GM12878 (cell line): ENCODE measurements around the gene ITFG1. TPM values are rescaled to one million over a fixed set of nuclear protein-coding genes. Genes with fewer than 3 reads are reported as not detected.

Source experiments
- ATAC-seq: fragments of 200-7000 bp; cut with Tn5 transposase; 3 replicates; pipeline ENCODE4 v1.9.1; 2020; ENCODE audit warnings: mild to moderate bottlenecking, moderate library complexity
- BruUV-seq: library from RNA; stranded (reverse); fragments of 400-500 nt; replicated peaks from 2 replicates; lab custom pipeline; 2021; lab: Mats Ljungman, UMichigan
- CTCF ChIA-PET: fragments of 300-600 bp; sonication (Branson Sonifier 250); formaldehyde crosslinking; extraction: SDS; loops from one replicate; lab custom pipeline; 2021; ENCODE audit warnings: inconsistent platforms; lab: Yijun Ruan, JAX
- POLR2A ChIA-PET: fragments of 350-600 bp; formaldehyde crosslinking; extraction: SDS; loops from one replicate; lab custom pipeline; 2021; ENCODE audit warnings: inconsistent platforms; lab: Charles Lee
- RAD21 ChIA-PET: fragments of 300-600 bp; sonication (Branson Sonifier 250); formaldehyde crosslinking; loops from one replicate; lab custom pipeline; 2023; ENCODE audit warnings: antibody characterized with exemption; ENCODE audit not compliant: unreplicated experiment; lab: Charles Lee
- SMC1A ChIA-PET: fragments of 300-600 bp; sonication (Branson Sonifier 250); formaldehyde crosslinking; loops from one replicate; lab custom pipeline; 2023; ENCODE audit not compliant: unreplicated experiment, uncharacterized antibody; lab: Charles Lee
- DNase-seq: peaks from one replicate; pipeline ENCODE4 v3.0.0-alpha.2; 2011; ENCODE audit warnings: low read depth, low spot score
- FAIRE-seq: peaks from 3 replicates; lab custom pipeline; 2011; peaks lifted over from hg19 to GRCh38; lab: Jason Lieb, UNC
- H2AFZ ChIP-seq: 2 replicates; pipeline ENCODE4 v1.6.0; 2011; ENCODE audit warnings: low read depth, low read length, control low read depth; ENCODE audit not compliant: control insufficient read depth
- H3K27ac ChIP-seq: 2 replicates; pipeline ENCODE4 v1.5.1; 2011; ENCODE audit warnings: control low read depth; ENCODE audit not compliant: control insufficient read depth, insufficient read depth
- H3K27me3 ChIP-seq, 2 experiments: replicated peaks in 1 of 2; 2 replicates each; pipeline versions ENCODE4 v1.6.0 to v1.6.1; 2011; ENCODE audit warnings: low read length in 1 of 2; ENCODE audit not compliant: control insufficient read depth in 2 of 2, insufficient read depth in 2 of 2
- H3K36me3 ChIP-seq, 2 experiments: 2 replicates each; pipeline ENCODE4 v1.5.1; 2011; ENCODE audit warnings: low read length in 1 of 2; ENCODE audit not compliant: control insufficient read depth in 2 of 2, insufficient read depth in 2 of 2
- H3K4me1 ChIP-seq: 2 replicates; pipeline ENCODE4 v1.6.1; 2011; ENCODE audit warnings: mild to moderate bottlenecking, low read length, moderate library complexity, mixed read lengths; ENCODE audit not compliant: control insufficient read depth, insufficient read depth
- H3K4me2 ChIP-seq: 2 replicates; pipeline ENCODE4 v1.6.0; 2011; ENCODE audit warnings: control low read depth; ENCODE audit not compliant: control insufficient read depth, insufficient read depth
- H3K4me3 ChIP-seq: fragments of 200-600 bp; sonication (generic); 2 replicates; pipeline ENCODE4 v1.5.1; 2016
- H3K79me2 ChIP-seq: 2 replicates; pipeline ENCODE4 v1.6.0; 2011; ENCODE audit warnings: low read length; ENCODE audit not compliant: control insufficient read depth, insufficient read depth
- H3K9ac ChIP-seq: 2 replicates; pipeline ENCODE4 v1.8.0; 2011; ENCODE audit warnings: low read length, control low read depth, mixed read lengths; ENCODE audit not compliant: control insufficient read depth, insufficient read depth
- H3K9me3 ChIP-seq: replicated peaks from 3 replicates; pipeline ENCODE4 v1.5.1; 2011; ENCODE audit warnings: mild to moderate bottlenecking, low read length; ENCODE audit not compliant: control insufficient read depth, insufficient read depth
- H4K20me1 ChIP-seq: 2 replicates; pipeline ENCODE4 v1.6.0; 2011; ENCODE audit not compliant: control insufficient read depth, insufficient read depth
- BMI1 ChIP-seq: fragments of 450-650 bp; IDR thresholded peaks from 2 replicates; pipeline ENCODE4 v1.6.1; 2016; ENCODE audit warnings: mild to moderate bottlenecking, moderate library complexity, borderline replicate concordance
- CHD2 ChIP-seq: IDR thresholded peaks from 2 replicates; pipeline ENCODE4 v1.6.1; 2011; ENCODE audit warnings: low read depth, low read length, improper control_type of control experiment, borderline replicate concordance
- MEF2A ChIP-seq: IDR thresholded peaks from 2 replicates; pipeline ENCODE4 v1.6.1; 2011; ENCODE audit warnings: low read depth, mild to moderate bottlenecking, low read length, moderate library complexity; ENCODE audit not compliant: insufficient read depth
- MYB ChIP-seq: fragments of 150-350 bp; IDR thresholded peaks from 2 replicates; pipeline ENCODE4 v1.6.1; 2014; ENCODE audit warnings: mild to moderate bottlenecking, low read depth, low read length, borderline replicate concordance
- RFX5 ChIP-seq: IDR thresholded peaks from 2 replicates; pipeline ENCODE4 v1.6.1; 2011; ENCODE audit warnings: low read depth, low read length, improper control_type of control experiment
- RUNX3 ChIP-seq: IDR thresholded peaks from 2 replicates; pipeline ENCODE4 v1.6.1; 2012; ENCODE audit warnings: low read length, inconsistent platforms
- ZNF622 ChIP-seq: fragments of 450-650 bp; IDR thresholded peaks from 2 replicates; pipeline ENCODE4 v1.6.1; 2017; ENCODE audit warnings: mild to moderate bottlenecking, inconsistent platforms
- ZZZ3 ChIP-seq: IDR thresholded peaks from 2 replicates; pipeline ENCODE4 v1.6.1; 2011; ENCODE audit warnings: low read depth; ENCODE audit not compliant: control insufficient read depth, insufficient read length
- WGBS: methylation state at CpG from one replicate; pipeline ENCODE4 v1.1.6; 2016; ENCODE audit warnings: low lambda C conversion rate; ENCODE audit not compliant: insufficient replicate concordance, insufficient coverage; ENCODE audit errors: missing lambda C conversion rate; 5-methylcytosine and 5-hydroxymethylcytosine counted together
- in situ Hi-C: fragments of 300-500 bp; cut with MboI; formaldehyde crosslinking; loops from 9 replicates; pipeline ENCODE4 v1.14.3; 2018; ENCODE audit warnings: mixed read lengths
- intact Hi-C: fragments of 100-400 bp; cut with micrococcal nuclease; formaldehyde crosslinking; loops from one replicate; pipeline ENCODE4 v1.14.2; 2022; ENCODE audit not compliant: unreplicated experiment
- polyA plus RNA-seq, 11 experiments: library from polyadenylated mRNA; depleted of rRNA in 4 of 11; unstranded in 6 of 11; stranded (reverse) in 5 of 11; fragments of >200 nt; fragmentation: Nextera tagmentation in 4 of 11; fragmentation: Illumina TruSeq in 1 of 11; extraction: Ambion mirVana in 4 of 11; extraction: Trizol in 1 of 11; gene quantifications; 1 replicate in 1 of 11; 2 replicates in 10 of 11; pipeline versions ENCODE4 v1.2.1 to v1.2.3, GENCODE V29; 2011 to 2016; ENCODE audit warnings: inconsistent platforms in 2 of 11, missing spikeins in 2 of 11, low read depth in 1 of 11
- total RNA-seq, 4 experiments: library from RNA; depleted of rRNA in 3 of 4; stranded (reverse); fragments of >200 nt in 3 of 4; fragmentation: Illumina TruSeq in 1 of 4; extraction: Trizol in 1 of 4; gene quantifications; 2 replicates each; pipeline versions ENCODE4 v1.2.1 to v1.2.3, GENCODE V29; 2013 to 2021

The ITFG1 gene
- total and polyA plus RNA-seq, 10 of the 15 experiments (the other 5 are each of a cell fraction or from before 2014, with no cell fraction given), result 9.3 to 56.3 (median 28.6) TPM

- TF ChIP-seq MYB (no peak), CHD2 (no peak), ZNF622 (no peak), ZZZ3 (no peak), RUNX3 (no peak)
- TF ChIP-seq, all 136 proteins: peak for 0
Observed at GRCh38 chr16:47377154-47377553, 83.7 kb downstream of the ITFG1 start (continued).

GRCh38 chr16:47375423-47375822, 85.4 kb downstream of the ITFG1 start:
- ChIA-PET RAD21 (no interaction called here), CTCF (no interaction called here), SMC1A (no interaction called here)
- Histone ChIP-seq H3K4me2 (no peak overlapping the region), H4K20me1 (no peaks in the 10 kb centered on the region), H3K4me3 (no peak overlapping the region), H3K27ac (no peak overlapping the region), H3K4me1 (no peaks in the 10 kb centered on the region), H3K9ac (no peak overlapping the region), H3K79me2 (no peaks in the 10 kb centered on the region)
- DNase-seq, result no peak
- ATAC-seq, result no peak
- in situ Hi-C loops, result no loop called here
- TF ChIP-seq MEF2A (no peak), RFX5 (no peak), BMI1 (no peak)
- TF ChIP-seq, all 136 proteins: peak for 0
- Histone ChIP-seq H2AFZ (no peak overlapping the region), H3K9me3 (peaks cover 2% of the 10 kb centered on the region; the same call in 2 of the 3 replicates), H3K36me3 (peaks cover 0 to 4% of the 10 kb centered on the region in 2 experiments; a peak in 1 of 4 replicates), H3K27me3 (no peaks in the 10 kb centered on the region)
- intact Hi-C loops, result no loop called here
- BruUV-seq, result no TSS peak
- 100% methylated on average over 1 of the region's 1 CpG for WGBS
- POLR2A ChIA-PET, result no interaction called here
- FAIRE-seq, result no peak
